ENCODE measurements around the gene CHD6. TPM values are rescaled to one million over a fixed set of nuclear protein-coding genes. Genes with fewer than 3 reads are reported as not detected.

The CHD6 gene
- total RNA-seq, 1 experiment from 2014 or later, result 51.1 TPM

GRCh38 chr20:41407607-41408006 lies 210.6 kb downstream of the CHD6 start:
- peaks cover 24% of the 10 kb centered on the region; the same call in 1 of the 2 replicates for H3K36me3 ChIP-seq (ENCODE audit: low read depth)

GRCh38 chr20:41406896-41407444 lies 211.2 kb downstream of the CHD6 start:
- Histone ChIP-seq H3K4me3 (no peak overlapping the region), H3K27ac (no peak overlapping the region), H3K36me3 (ENCODE audit: low read depth) (peaks cover 22% of the 10 kb centered on the region), H3K27me3 (ENCODE audit: insufficient read depth, low read depth) (no peaks in the 10 kb centered on the region), H3K9me3 (ENCODE audit: insufficient read depth, low read depth) (0 out of 2 replicates have a peak, but pooled peaks cover 4% of the 10 kb centered on the region), H3K9me2 (ENCODE audit: insufficient read depth) (no peaks in the 10 kb centered on the region), H3K4me1 (replicated peaks; ENCODE audit: insufficient read depth) (no peaks in the 10 kb centered on the region), H3K79me2 (ENCODE audit: low read depth) (no peaks in the 10 kb centered on the region), H3F3A (ENCODE audit: insufficient read depth, low read depth) (no peaks in the 10 kb centered on the region), H3K4me2 (no peak overlapping the region), H2AFZ (no peak overlapping the region), H4K20me1 (ENCODE audit: insufficient read depth) (no peaks in the 10 kb centered on the region)
- intact Hi-C loops (cut with micrococcal nuclease; ENCODE audit: unreplicated experiment), result loop anchor here (10.0 kb wide), 1 partner anchor 232 kb away; no protein-coding TSS in a partner anchor
- no TSS peak for BruUV-seq (replicated peaks)
- TF ChIP-seq CTCF (conservative IDR thresholded peaks at IDR 0.05) (no peak), EZH2 (IDR thresholded peaks at IDR 0.05; ENCODE audit: low read depth) (no peak)
- CTCF ChIA-PET, result no interaction called here
- DNase-seq, result no peak
- POLR2A ChIA-PET (ENCODE audit: unreplicated experiment), result no interaction called here

More at GRCh38 chr20:41407607-41408006, 210.6 kb downstream of the CHD6 start:
- intact Hi-C loops (cut with micrococcal nuclease; ENCODE audit: unreplicated experiment), result loop anchor here (10.0 kb wide), 1 partner anchor 233 kb away; no protein-coding TSS in a partner anchor
- no peaks in the 10 kb centered on the region for H3K9me2 ChIP-seq (ENCODE audit: insufficient read depth)
- no peak overlapping the region for H3K27ac ChIP-seq
- no TSS peak for BruUV-seq (replicated peaks)
- no peak overlapping the region for H2AFZ ChIP-seq
- no peaks in the 10 kb centered on the region for H3K79me2 ChIP-seq (ENCODE audit: low read depth)
- no peak for TF ChIP-seq CTCF (conservative IDR thresholded peaks at IDR 0.05)
- TF ChIP-seq EZH2 (IDR thresholded peaks at IDR 0.05; ENCODE audit: low read depth), result no peak
- no peak overlapping the region for H3K4me2 ChIP-seq
- DNase-seq, result no peak
- no peaks in the 10 kb centered on the region for H3K4me1 ChIP-seq (replicated peaks; ENCODE audit: insufficient read depth)
- ChIA-PET CTCF (no interaction called here), POLR2A (ENCODE audit: unreplicated experiment) (no interaction called here)
- no peaks in the 10 kb centered on the region for H3F3A ChIP-seq (ENCODE audit: insufficient read depth, low read depth)
- no peak overlapping the region for H3K4me3 ChIP-seq
- no peaks in the 10 kb centered on the region for H4K20me1 ChIP-seq (ENCODE audit: insufficient read depth)
- no peaks in the 10 kb centered on the region for H3K27me3 ChIP-seq (ENCODE audit: insufficient read depth, low read depth)
- H3K9me3 ChIP-seq (ENCODE audit: insufficient read depth, low read depth), result no peaks in the 10 kb centered on the region

- TF ChIP-seq CTCF (conservative IDR thresholded peaks at IDR 0.05) (no peak), EZH2 (IDR thresholded peaks at IDR 0.05; ENCODE audit: low read depth) (no peak)
- Histone ChIP-seq H3K9me3 (ENCODE audit: insufficient read depth, low read depth) (0 out of 2 replicates have a peak, but pooled peaks cover 4% of the 10 kb centered on the region), H3K4me2 (no peak overlapping the region), H2AFZ (no peak overlapping the region), H3K9me2 (ENCODE audit: insufficient read depth) (no peaks in the 10 kb centered on the region), H3K79me2 (ENCODE audit: low read depth) (no peaks in the 10 kb centered on the region), H4K20me1 (ENCODE audit: insufficient read depth) (no peaks in the 10 kb centered on the region), H3F3A (ENCODE audit: insufficient read depth, low read depth) (no peaks in the 10 kb centered on the region), H3K4me1 (replicated peaks; ENCODE audit: insufficient read depth) (no peaks in the 10 kb centered on the region), H3K27ac (no peak overlapping the region), H3K36me3 (ENCODE audit: low read depth) (peaks cover 18% of the 10 kb centered on the region), H3K4me3 (no peak overlapping the region), H3K27me3 (ENCODE audit: insufficient read depth, low read depth) (no peaks in the 10 kb centered on the region)
- no TSS peak for BruUV-seq (replicated peaks)
- intact Hi-C loops (cut with micrococcal nuclease; ENCODE audit: unreplicated experiment), result loop anchor here (10.0 kb wide), 1 partner anchor 232 kb away; no protein-coding TSS in a partner anchor
- ChIA-PET CTCF (no interaction called here), POLR2A (ENCODE audit: unreplicated experiment) (no interaction called here)
- no peak for DNase-seq
Measured at GRCh38 chr20:41406353-41406752, 211.8 kb downstream of the CHD6 start.

Measured in PC-9 (cell line).